ENCODE measurements around the gene ZNF281. TPM values are rescaled to one million over a fixed set of nuclear protein-coding genes. Genes with fewer than 3 reads are reported as not detected.

ZNF281 gene, protein sequence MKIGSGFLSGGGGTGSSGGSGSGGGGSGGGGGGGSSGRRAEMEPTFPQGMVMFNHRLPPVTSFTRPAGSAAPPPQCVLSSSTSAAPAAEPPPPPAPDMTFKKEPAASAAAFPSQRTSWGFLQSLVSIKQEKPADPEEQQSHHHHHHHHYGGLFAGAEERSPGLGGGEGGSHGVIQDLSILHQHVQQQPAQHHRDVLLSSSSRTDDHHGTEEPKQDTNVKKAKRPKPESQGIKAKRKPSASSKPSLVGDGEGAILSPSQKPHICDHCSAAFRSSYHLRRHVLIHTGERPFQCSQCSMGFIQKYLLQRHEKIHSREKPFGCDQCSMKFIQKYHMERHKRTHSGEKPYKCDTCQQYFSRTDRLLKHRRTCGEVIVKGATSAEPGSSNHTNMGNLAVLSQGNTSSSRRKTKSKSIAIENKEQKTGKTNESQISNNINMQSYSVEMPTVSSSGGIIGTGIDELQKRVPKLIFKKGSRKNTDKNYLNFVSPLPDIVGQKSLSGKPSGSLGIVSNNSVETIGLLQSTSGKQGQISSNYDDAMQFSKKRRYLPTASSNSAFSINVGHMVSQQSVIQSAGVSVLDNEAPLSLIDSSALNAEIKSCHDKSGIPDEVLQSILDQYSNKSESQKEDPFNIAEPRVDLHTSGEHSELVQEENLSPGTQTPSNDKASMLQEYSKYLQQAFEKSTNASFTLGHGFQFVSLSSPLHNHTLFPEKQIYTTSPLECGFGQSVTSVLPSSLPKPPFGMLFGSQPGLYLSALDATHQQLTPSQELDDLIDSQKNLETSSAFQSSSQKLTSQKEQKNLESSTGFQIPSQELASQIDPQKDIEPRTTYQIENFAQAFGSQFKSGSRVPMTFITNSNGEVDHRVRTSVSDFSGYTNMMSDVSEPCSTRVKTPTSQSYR
- total RNA-seq, result 14.3 and 28.3 TPM in 2 replicates

DNA sequence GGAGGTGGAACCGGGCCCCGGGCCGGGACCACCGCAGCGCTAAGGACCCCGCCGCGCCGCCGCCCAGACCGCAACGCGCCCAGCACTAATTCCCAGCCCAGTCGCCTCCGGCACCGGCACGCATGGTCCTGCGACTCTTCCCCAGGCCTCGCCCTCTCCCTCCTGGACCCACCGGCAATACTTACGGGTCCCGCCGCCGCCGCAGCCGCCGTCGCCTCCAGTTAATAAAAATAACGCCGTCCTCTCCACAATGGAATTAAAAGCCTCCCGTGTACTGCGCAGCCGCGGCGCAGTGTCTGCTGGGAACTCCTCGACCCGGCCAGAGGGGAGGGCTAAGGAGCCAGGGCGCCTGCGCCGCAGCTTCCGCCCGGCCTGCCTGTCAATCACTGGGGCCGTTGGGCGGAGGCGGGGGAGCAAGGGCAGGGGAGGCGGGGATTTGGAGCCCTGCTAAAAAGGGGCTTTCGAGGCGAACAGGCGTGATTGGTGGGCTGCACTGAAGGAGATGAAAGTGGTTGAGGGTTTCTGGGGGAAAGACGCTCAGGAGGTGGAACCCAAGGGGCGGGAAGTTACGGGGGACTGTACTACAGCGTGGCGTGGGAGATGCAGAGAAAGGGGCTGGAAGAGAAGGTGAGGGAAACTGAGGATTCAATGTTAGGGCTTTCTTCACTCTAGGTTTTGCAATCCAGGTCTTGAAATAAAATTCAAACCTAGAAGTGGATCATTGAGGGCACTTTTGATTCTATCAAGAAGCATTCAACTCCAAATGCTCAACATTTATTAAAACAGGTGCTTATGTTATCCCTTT lies at the start of gene ZNF281:
TSS of gene ZNF281 (minus strand) at position 276 of the 805 bp plus-strand sequence. CDS start 331 bp downstream, outside the sequence.

Other genes with a start within 250 kb of the ZNF281 start
- gene KIF14, start 210.7 kb upstream of the ZNF281 start, total RNA-seq, result 9.2 and 18.6 TPM in 2 replicates

All from subcutaneous preadipocyte (primary cell).